SK-N-SH treated with all-trans-retinoic acid at 6 μM for 48 hours (cell line): ENCODE data around the gene ZNF451.

ENCODE experiments used
- ARNTL ChIP-seq: fragments of 450-650 bp; formaldehyde crosslinking; IDR thresholded peaks from 2 replicates; pipeline ENCODE4 v1.5.0; 2020; ENCODE audit warnings: low read depth, mild to moderate bottlenecking, moderate library complexity, borderline replicate concordance
- BACH2 ChIP-seq: fragments of 250-450 bp; sonication (Bioruptor Pico); IDR thresholded peaks from 2 replicates; pipeline ENCODE4 v1.9.0; 2021; ENCODE audit warnings: mild to moderate bottlenecking, borderline replicate concordance
- ESRRG ChIP-seq: fragments of 250-450 bp; sonication (Bioruptor Pico); IDR thresholded peaks from 2 replicates; pipeline ENCODE4 v1.6.1; 2021; ENCODE audit warnings: mild to moderate bottlenecking
- GLIS3 ChIP-seq: fragments of 250-450 bp; sonication (Bioruptor Pico); IDR thresholded peaks from 2 replicates; pipeline ENCODE4 v1.5.0; 2020; ENCODE audit warnings: mild to moderate bottlenecking, moderate library complexity
- TOX ChIP-seq: fragments of 250-450 bp; sonication (Bioruptor Pico); IDR thresholded peaks from 2 replicates; pipeline ENCODE4 v1.8.0; 2021; ENCODE audit warnings: mild to moderate bottlenecking, moderate library complexity, borderline replicate concordance
- ZC3H10 ChIP-seq: fragments of 250-450 bp; sonication (Bioruptor Pico); IDR thresholded peaks from 2 replicates; pipeline ENCODE4 v1.5.1; 2021; ENCODE audit warnings: mild to moderate bottlenecking, moderate library complexity
- ZFP3 ChIP-seq: fragments of 250-450 bp; sonication (Bioruptor Pico); IDR thresholded peaks from 2 replicates; pipeline ENCODE4 v1.5.0; 2020; ENCODE audit warnings: mild to moderate bottlenecking, moderate library complexity
- ZFP30 ChIP-seq: fragments of 450-650 bp; formaldehyde crosslinking; IDR thresholded peaks from 2 replicates; pipeline ENCODE4 v1.5.0; 2022; ENCODE audit warnings: mild to moderate bottlenecking, moderate library complexity
- ZNF8 ChIP-seq: fragments of 450-650 bp; formaldehyde crosslinking; IDR thresholded peaks from 2 replicates; pipeline ENCODE4 v1.5.0; 2020; ENCODE audit warnings: mild to moderate bottlenecking, moderate library complexity
- TF ChIP-seq, protein P1 (sequence below): fragments of 250-450 bp; sonication (Bioruptor Pico); IDR thresholded peaks from 2 replicates; pipeline ENCODE4 v1.8.0; 2020; ENCODE audit warnings: mild to moderate bottlenecking, moderate library complexity, borderline replicate concordance

DNA sequence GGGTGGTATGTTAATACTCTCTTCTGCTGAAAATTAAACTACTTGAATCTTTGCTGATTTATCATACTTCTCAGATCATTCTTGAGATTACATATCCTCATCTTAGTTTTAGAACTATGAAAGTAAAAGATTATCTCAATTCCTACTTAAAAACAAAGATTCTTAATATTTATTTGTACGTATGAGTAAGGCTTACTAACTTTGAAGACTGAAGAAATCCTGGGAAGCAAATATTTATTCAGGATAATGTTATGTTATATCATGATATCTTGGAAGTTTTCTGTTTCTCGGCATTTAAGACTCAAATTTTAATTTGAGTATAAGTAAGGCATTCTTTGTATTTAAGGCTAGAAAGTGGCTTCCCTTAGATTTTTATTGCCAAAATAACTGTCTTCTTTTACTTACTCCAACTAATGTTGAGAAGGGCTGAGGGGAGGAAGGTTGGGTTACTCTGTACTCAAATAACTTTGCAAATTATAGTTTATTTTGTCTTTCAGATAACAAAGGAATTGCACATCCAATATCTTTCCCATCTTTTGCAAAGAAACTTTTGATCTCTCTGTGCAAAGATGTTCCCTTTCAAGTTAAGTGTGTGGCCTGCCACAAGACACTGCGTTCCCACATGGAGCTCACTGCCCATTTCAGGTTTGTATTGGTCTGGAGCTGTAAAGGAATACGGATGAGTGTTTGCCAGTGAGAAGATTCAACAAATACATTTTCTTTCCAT lies 51.6 kb downstream of the ZNF451 start:
- TF ChIP-seq ZNF8 (CRISPR knock-in tag), result no peak
- no peak for TF ChIP-seq ZFP3 (CRISPR knock-in tag)
- TF ChIP-seq ARNTL (CRISPR knock-in tag), result no peak
- TF ChIP-seq BACH2, result no peak
- TF ChIP-seq, protein P1, sequence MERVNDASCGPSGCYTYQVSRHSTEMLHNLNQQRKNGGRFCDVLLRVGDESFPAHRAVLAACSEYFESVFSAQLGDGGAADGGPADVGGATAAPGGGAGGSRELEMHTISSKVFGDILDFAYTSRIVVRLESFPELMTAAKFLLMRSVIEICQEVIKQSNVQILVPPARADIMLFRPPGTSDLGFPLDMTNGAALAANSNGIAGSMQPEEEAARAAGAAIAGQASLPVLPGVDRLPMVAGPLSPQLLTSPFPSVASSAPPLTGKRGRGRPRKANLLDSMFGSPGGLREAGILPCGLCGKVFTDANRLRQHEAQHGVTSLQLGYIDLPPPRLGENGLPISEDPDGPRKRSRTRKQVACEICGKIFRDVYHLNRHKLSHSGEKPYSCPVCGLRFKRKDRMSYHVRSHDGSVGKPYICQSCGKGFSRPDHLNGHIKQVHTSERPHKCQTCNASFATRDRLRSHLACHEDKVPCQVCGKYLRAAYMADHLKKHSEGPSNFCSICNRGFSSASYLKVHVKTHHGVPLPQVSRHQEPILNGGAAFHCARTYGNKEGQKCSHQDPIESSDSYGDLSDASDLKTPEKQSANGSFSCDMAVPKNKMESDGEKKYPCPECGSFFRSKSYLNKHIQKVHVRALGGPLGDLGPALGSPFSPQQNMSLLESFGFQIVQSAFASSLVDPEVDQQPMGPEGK (CRISPR knock-in tag), result no peak
- no peak for TF ChIP-seq ZC3H10 (CRISPR knock-in tag)
- TF ChIP-seq ZFP30, result no peak
- no peak for TF ChIP-seq ESRRG (CRISPR knock-in tag)
- no peak for TF ChIP-seq GLIS3 (CRISPR knock-in tag)
- no peak for TF ChIP-seq TOX
